ENCODE results near the gene KCNH8. TPM values are rescaled to one million over a fixed set of nuclear protein-coding genes. Genes with fewer than 3 reads are reported as not detected.

KCNH8 gene
- total RNA-seq, 1 donor from 2014 or later, result 1.2 TPM

GRCh38 chr3:19364148-19364547 is 215.8 kb downstream of the KCNH8 start:
- DNase-seq (ENCODE audit: low spot score), result no peak

GRCh38 chr3:19365471-19365870 is 217.2 kb downstream of the KCNH8 start:
- DNase-seq (ENCODE audit: low spot score), result no peak

GRCh38 chr3:19384868-19385267 is 236.6 kb downstream of the KCNH8 start:
- DNase-seq (ENCODE audit: low spot score), result no peak

- DNase-seq (ENCODE audit: low spot score), result no peak
These were observed 243.8 kb downstream of the KCNH8 start for GRCh38 chr3:19392150-19392549.

- no peak for DNase-seq (ENCODE audit: low spot score)
These were observed 246.6 kb downstream of the KCNH8 start for GRCh38 chr3:19394946-19395345.

DNA sequence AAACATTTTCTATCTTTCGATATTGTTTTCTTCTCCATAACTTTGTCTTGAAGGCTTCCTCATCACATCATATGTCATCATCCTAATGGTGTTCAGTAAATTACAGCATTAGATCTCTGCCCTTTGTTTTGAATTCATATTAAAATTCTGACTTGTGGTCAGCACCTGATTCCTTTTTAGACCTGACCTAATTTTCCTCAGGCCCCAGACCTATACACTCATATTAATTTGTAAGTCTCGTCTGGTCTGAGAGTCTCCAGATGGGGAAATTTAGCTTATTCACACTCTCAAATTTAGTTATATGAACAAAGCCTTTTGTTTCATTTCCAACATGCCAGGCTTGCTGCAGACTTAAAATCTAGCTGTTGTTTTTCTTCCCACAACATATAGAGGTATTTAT is 248.4 kb downstream of the KCNH8 start:
- DNase-seq (ENCODE audit: low spot score), result no peak

DNA sequence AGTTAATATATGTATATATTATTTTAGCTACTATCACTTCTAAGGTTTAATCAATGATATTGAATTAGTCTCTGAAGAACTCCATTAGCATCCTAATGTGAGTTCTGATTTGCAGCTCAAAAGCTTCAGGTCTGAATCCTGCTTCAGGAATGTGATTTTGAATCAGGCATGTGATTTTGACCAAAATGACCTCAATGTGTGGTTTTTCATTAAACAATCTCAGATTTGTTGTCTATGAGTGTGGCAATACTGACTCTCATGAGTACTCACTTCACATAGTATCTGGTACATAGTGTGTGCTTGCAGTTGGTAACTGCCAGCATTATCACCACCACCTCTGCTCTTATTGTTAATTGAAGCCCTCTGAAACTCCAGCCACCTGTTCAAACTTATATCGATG is 251.0 kb downstream of the KCNH8 start:
- no peak for DNase-seq (ENCODE audit: low spot score)

GRCh38 chr3:19399836-19400235 is 251.5 kb downstream of the KCNH8 start:
- no peak for DNase-seq (ENCODE audit: low spot score)

DNA sequence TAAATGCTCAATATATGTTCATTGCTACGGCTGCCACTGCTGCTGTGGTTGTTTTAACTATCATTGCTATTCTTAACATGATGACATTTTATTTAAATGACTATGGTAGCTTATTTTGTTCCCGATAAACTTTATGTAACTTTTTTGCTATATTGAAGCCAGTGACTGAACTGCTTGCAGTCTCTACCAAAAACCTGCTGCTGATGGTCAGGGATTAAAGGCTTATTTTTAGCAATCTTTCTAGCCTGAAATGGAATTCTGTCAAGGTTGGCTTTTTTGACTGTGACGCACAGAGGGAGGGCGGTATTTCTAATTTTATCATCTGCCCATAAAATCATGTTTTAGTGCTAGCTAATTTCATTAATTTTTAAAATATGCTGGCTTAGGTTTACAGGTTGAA is 271.8 kb downstream of the KCNH8 start:
- peak; percentile 85 for DNase-seq (ENCODE audit: low spot score)

- DNase-seq (ENCODE audit: low spot score), result no peak
These were observed 277.5 kb downstream of the KCNH8 start for GRCh38 chr3:19425825-19426224.

DNA sequence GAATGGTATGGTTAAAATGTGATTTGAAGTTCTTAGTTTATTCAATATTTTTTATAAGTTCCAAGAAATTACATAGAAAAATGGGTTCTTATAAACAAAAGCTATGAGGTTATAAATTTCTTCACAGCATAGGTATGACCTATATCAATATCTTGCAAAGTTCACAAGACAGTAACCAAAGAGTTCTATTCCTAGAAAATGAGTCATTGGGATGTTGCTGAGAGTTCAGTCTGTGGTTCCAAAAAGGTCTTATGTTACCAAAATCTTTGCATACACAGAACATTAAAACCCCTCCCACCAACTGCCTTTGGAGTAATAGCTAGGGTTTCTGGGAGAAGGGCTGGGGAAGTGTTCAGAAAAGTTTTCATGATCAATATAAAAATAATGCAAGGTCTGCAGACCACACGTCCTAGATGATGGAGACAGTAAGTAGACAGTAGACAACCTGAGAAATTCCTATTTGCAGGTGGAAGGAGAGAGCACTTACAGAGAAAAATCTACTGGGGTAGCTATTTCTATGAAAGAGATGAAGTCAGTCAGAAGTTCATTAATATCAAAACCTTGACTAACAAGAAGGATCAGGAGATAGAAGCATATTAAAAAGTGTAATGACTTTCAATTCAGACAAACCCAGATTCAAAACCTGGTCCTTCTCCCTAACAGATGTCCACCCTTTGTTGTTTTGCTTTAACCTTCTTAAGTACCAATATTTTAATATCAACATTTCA is 279.3 kb downstream of the KCNH8 start:
- peak; percentile 59 for DNase-seq (ENCODE audit: low spot score)

DNA sequence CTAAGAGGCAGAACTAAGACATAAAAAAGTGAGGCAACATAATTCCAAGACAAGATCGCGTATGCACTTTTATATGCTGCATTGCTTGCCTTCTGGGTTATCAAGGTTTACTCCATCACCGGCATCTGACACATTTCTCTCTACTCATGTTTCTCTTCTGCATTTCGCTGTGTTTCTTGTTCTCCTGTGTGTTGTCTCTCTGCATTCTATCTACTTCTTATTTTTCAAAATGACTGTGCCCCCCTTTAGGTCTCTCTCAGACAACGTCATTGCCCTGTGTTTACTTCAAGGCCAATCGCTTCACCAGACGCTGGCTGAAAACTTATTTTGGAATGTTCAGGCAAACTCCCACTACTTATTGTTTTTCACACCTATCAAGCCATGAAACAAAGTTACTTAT is 280.4 kb downstream of the KCNH8 start:
- no peak for DNase-seq (ENCODE audit: low spot score)

GRCh38 chr3:19432669-19433068 is 284.4 kb downstream of the KCNH8 start:
- DNase-seq (ENCODE audit: low spot score), result peak; percentile 87

- no peak for DNase-seq (ENCODE audit: low spot score)
These were observed 288.4 kb downstream of the KCNH8 start for GRCh38 chr3:19436746-19437145.

- no peak for DNase-seq (ENCODE audit: low spot score)
These were observed 291.6 kb downstream of the KCNH8 start for GRCh38 chr3:19439944-19440343.

GRCh38 chr3:19446138-19446537 is 297.8 kb downstream of the KCNH8 start:
- no peak for DNase-seq (ENCODE audit: low spot score)

GRCh38 chr3:19446687-19447086 is 298.4 kb downstream of the KCNH8 start:
- no peak for DNase-seq (ENCODE audit: low spot score)

DNA sequence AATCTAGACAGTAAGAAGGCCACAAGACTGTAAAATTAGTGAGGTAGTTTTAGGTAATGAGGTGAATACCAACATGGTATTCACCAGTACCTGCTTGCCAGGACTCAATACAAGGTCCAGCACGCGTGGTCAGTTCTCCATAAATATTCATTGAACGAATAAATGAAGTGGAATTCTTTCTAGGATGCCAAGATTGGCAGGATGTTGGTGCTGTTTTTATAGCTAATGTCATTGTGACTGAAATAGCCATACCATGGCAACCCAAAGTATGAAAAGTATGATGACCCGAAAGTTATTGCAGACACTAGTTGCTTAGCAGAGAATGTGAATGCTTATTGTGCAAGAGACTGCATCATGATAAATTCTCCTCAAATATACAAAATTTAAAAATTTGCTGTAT is 307.2 kb downstream of the KCNH8 start:
- peak; percentile 28 for DNase-seq (ENCODE audit: low spot score)

DNA sequence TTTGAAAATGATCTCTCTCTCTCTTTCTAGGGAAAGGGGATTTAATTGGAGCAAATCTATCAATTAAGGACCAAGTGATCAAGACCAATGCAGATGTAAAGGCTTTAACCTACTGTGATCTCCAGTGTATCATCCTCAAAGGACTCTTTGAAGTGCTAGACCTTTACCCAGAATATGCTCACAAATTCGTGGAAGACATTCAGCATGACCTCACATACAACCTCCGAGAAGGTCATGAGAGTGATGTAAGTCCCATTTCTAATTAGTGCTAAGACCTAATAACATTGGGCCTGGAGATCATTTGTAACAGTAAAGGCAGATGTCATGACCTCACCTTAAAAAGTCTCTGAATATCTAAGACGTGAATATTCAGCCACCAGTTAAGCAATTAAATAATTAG is 308.4 kb downstream of the KCNH8 start:
- DNase-seq (ENCODE audit: low spot score), result no peak

- peak; percentile 41 for DNase-seq (ENCODE audit: low spot score)
These were observed 309.1 kb downstream of the KCNH8 start for GRCh38 chr3:19457449-19457848.

DNA sequence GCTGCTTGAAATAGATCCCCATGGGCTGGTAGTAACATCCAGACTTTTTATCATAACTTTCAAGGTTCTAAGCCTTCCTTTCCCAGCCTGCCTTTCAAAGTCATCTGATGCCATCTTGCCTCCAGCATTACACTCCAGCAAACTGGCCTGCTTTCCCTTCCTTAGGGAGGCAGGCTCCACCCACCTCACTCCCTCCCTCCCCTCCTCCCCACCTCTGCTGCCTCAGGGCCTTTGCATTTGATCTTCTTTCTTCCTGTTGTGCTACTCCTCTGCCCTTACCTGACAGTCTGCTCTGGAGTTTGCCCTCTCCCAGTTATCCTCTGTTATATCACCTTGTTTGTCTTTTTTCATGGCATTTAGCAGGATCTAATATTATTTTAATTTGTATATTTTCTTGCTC is 319.5 kb downstream of the KCNH8 start:
- DNase-seq (ENCODE audit: low spot score), result no peak

DNA sequence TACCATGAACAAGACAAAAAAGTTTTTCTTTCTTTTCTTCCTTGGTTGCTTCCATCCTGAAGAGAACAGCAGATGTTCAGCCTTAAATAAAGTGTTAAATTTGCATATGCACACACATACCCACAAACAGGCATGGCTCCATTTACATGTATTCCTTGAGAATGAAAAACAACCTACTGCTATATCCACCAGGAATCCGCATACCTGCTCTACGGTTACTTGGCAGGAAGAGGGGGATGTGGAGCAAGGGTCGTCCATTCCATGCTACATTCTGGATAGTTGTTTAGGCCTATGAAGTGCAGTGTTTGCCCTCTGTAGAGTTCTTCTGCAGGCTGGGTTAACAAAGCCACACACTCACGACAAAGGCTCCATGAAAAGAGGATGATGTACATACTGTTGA is 322.8 kb downstream of the KCNH8 start:
- no peak for DNase-seq (ENCODE audit: low spot score)

GRCh38 chr3:19473971-19474580 is 325.8 kb downstream of the KCNH8 start:
- peak; percentile 93 for DNase-seq (ENCODE audit: low spot score)

DNA sequence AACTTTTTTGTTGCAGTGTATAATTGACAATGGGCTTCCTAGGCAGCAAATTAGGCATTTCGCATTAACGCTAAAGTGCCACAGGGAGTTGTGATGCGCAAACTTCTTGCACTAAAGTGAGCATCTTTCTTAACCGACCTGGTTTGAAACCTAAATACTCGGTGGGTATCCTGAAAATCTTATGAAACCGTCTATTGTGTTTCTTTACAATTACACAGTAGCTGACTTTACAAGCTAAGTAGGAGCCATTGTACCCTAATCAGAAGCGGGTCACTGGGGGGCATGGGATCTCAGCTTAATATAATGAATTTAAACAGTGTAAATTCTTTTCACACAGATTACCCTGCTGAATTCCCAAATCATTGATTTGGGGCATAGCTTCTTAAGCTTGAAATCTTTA is 328.0 kb downstream of the KCNH8 start:
- DNase-seq (ENCODE audit: low spot score), result no peak

Data from umbilical cord (tissue), 2 donors.